GM23338 (cell line): ENCODE measurements around the gene KRTAP12-4. TPM values are rescaled to one million over a fixed set of nuclear protein-coding genes. Genes with fewer than 3 reads are reported as not detected.
A peak's percentile ranks its signal among the peaks of the same experiment; 100 is the strongest.

Source experiments
- ATAC-seq: fragments of 200-7000 bp; cut with Tn5 transposase; 3 replicates; pipeline ENCODE4 v1.9.1; 2020
- DNase-seq: peaks from one replicate; pipeline ENCODE4 v3.0.0-alpha.2; 2015; ENCODE audit warnings: low spot score
- H2AFZ ChIP-seq: fragments of 200-600 bp; sonication (generic); 2 replicates; pipeline ENCODE4 v1.8.0; 2016; ENCODE audit warnings: antibody characterized with exemption, mild to moderate bottlenecking, moderate library complexity
- H3F3A ChIP-seq: fragments of 200-600 bp; sonication (generic); replicated peaks from 2 replicates; pipeline ENCODE4 v1.8.0; 2017; ENCODE audit warnings: antibody characterized with exemption, mixed run types, low read depth
- H3K27ac ChIP-seq: fragments of 200-600 bp; sonication (generic); 2 replicates; pipeline ENCODE4 v1.6.1; 2016; ENCODE audit warnings: low read depth
- H3K27me3 ChIP-seq: fragments of 200-600 bp; sonication (generic); 2 replicates; pipeline ENCODE4 v1.8.0; 2016; ENCODE audit warnings: mild to moderate bottlenecking, mixed run types, moderate library complexity; ENCODE audit not compliant: insufficient read depth
- H3K36me3 ChIP-seq: fragments of 200-600 bp; sonication (generic); 2 replicates; pipeline ENCODE4 v1.8.0; 2016; ENCODE audit warnings: mild to moderate bottlenecking; ENCODE audit not compliant: insufficient read depth
- H3K4me1 ChIP-seq: fragments of 200-600 bp; sonication (generic); 2 replicates; pipeline ENCODE4 v1.8.0; 2016; ENCODE audit warnings: mild to moderate bottlenecking, moderate library complexity; ENCODE audit not compliant: insufficient read depth
- H3K4me2 ChIP-seq: fragments of 200-600 bp; sonication (generic); 2 replicates; pipeline ENCODE4 v1.7.1; 2017; ENCODE audit warnings: mixed run types
- H3K4me3 ChIP-seq: fragments of 200-600 bp; sonication (generic); 2 replicates; pipeline ENCODE4 v1.6.1; 2016; ENCODE audit warnings: mixed run types
- H3K79me2 ChIP-seq: fragments of 200-600 bp; sonication (generic); replicated peaks from 2 replicates; pipeline ENCODE4 v1.8.0; 2017; ENCODE audit warnings: mild to moderate bottlenecking; ENCODE audit not compliant: insufficient read depth
- H3K9me2 ChIP-seq: fragments of 200-600 bp; sonication (generic); 2 replicates; pipeline ENCODE4 v1.8.0; 2017; ENCODE audit not compliant: insufficient read depth
- H4K20me1 ChIP-seq: fragments of 200-600 bp; sonication (generic); replicated peaks from 2 replicates; pipeline ENCODE4 v1.8.0; 2017; ENCODE audit warnings: mild to moderate bottlenecking; ENCODE audit not compliant: insufficient read depth
- H3K27ac Mint-ChIP-seq: 2 replicates; pipeline ENCODE4 v1.8.0; 2020; ENCODE audit warnings: inconsistent platforms, mild to moderate bottlenecking, moderate library complexity, mixed read lengths
- H3K27me3 Mint-ChIP-seq: 3 replicates; pipeline ENCODE4 v1.8.0; 2022; ENCODE audit warnings: low read depth, mild to moderate bottlenecking, moderate library complexity, mixed read lengths, inconsistent platforms; ENCODE audit not compliant: insufficient read depth, poor library complexity
- H3K36me3 Mint-ChIP-seq: 3 replicates; pipeline ENCODE4 v1.8.0; 2021; ENCODE audit warnings: low read depth, mild to moderate bottlenecking, inconsistent platforms, moderate library complexity, mixed read lengths
- H3K4me1 Mint-ChIP-seq: 3 replicates; pipeline ENCODE4 v1.8.0; 2020; ENCODE audit warnings: mild to moderate bottlenecking, inconsistent platforms, mixed read lengths
- H3K4me3 Mint-ChIP-seq: 3 replicates; pipeline ENCODE4 v1.8.0; 2021; ENCODE audit warnings: moderate library complexity, mild to moderate bottlenecking, inconsistent platforms, mixed read lengths
- H3K9me3 Mint-ChIP-seq: 3 replicates; pipeline ENCODE4 v1.8.0; 2020; ENCODE audit warnings: moderate library complexity, mild to moderate bottlenecking, inconsistent platforms, mixed read lengths
- ETS1 ChIP-seq: IDR thresholded peaks from 2 replicates; pipeline ENCODE4 v1.6.1; 2016; ENCODE audit warnings: antibody characterized with exemption
- EZH2 ChIP-seq: fragments of 200-600 bp; sonication (generic); IDR thresholded peaks from one replicate; pipeline ENCODE4 v1.8.0; 2017; ENCODE audit warnings: antibody characterized with exemption, mild to moderate bottlenecking, low read depth; ENCODE audit not compliant: unreplicated experiment
- EZH2phosphoT487 ChIP-seq: fragments of 200-600 bp; sonication (generic); IDR thresholded peaks from one replicate; pipeline ENCODE4 v1.8.1; 2018; ENCODE audit warnings: antibody characterized with exemption; ENCODE audit not compliant: unreplicated experiment
- POLR2AphosphoS5 ChIP-seq: IDR thresholded peaks from 2 replicates; pipeline ENCODE4 v1.6.1; 2016; ENCODE audit warnings: antibody characterized with exemption, low read depth
- ZNF114 ChIP-seq: fragments of 250-450 bp; sonication (Bioruptor Pico); IDR thresholded peaks from 2 replicates; pipeline ENCODE4 v1.5.0; 2020; ENCODE audit warnings: mild to moderate bottlenecking, moderate library complexity
- ZNF331 ChIP-seq: fragments of 250-450 bp; sonication (Bioruptor Pico); IDR thresholded peaks from 2 replicates; pipeline ENCODE4 v1.5.0; 2020; ENCODE audit warnings: low read depth, mild to moderate bottlenecking, moderate library complexity
- ZNF462 ChIP-seq: fragments of 250-450 bp; sonication (Bioruptor Pico); IDR thresholded peaks from 2 replicates; pipeline ENCODE4 v1.5.0; 2020; ENCODE audit warnings: mild to moderate bottlenecking, moderate library complexity
- polyA plus RNA-seq: library from polyadenylated mRNA; unstranded; fragments of >200 nt; fragmentation: Nextera tagmentation; extraction: Ambion mirVana; gene quantifications from 2 replicates; pipeline ENCODE4 v1.2.1, GENCODE V29; 2016
- total RNA-seq: library from RNA; depleted of rRNA; stranded (reverse); fragments of >200 nt; shearing (Covaris generic); gene quantifications from 2 replicates; pipeline ENCODE4 v1.2.3, GENCODE V29; 2014

Gene KRTAP12-4
- total and polyA plus RNA-seq, 2 experiments from 2014 or later = not detected

GRCh38 chr21:44687671-44688070 lies 33.2 kb upstream of the KRTAP12-4 start (continued):
- TF ChIP-seq ZNF462 (CRISPR knock-in tag) (no peak), EZH2phosphoT487 (no peak), EZH2 (no peak)

- H3K27me3 Mint-ChIP-seq = peaks cover 16% of the 10 kb centered on the region
- DNase-seq (peak; percentile 10), ATAC-seq (peak; percentile 43)
- no peak overlapping the region; the same call in 2 of the 3 replicates for H3K4me3 Mint-ChIP-seq
- H3K4me1 Mint-ChIP-seq = peaks cover 24% of the 10 kb centered on the region
- Histone ChIP-seq H3K79me2 (no peaks in the 10 kb centered on the region), H4K20me1 (no peaks in the 10 kb centered on the region), H3K4me1 (peaks cover 6% of the 10 kb centered on the region), H2AFZ (peak overlapping the region; percentile 92), H3K4me3 (no peak overlapping the region), H3K9me2 (no peaks in the 10 kb centered on the region), H3F3A (0 out of 2 replicates have a peak, but pooled peaks cover 4% of the 10 kb centered on the region), H3K27me3 (no peaks in the 10 kb centered on the region), H3K27ac (no peak overlapping the region), H3K36me3 (no peaks in the 10 kb centered on the region), H3K4me2 (0 out of 2 replicates have a peak overlapping the region, but pooled peaks have one; percentile 8)
- no peak overlapping the region; the same call in 1 of the 2 replicates for H3K27ac Mint-ChIP-seq
- H3K9me3 Mint-ChIP-seq = peaks cover 3% of the 10 kb centered on the region
- no peaks in the 10 kb centered on the region for H3K36me3 Mint-ChIP-seq
- TF ChIP-seq ZNF331 (CRISPR knock-in tag) (no peak), POLR2AphosphoS5 (no peak), ZNF114 (no peak), EZH2phosphoT487 (no peak), ETS1 (no peak), ZNF462 (CRISPR knock-in tag) (no peak)
Observed at GRCh38 chr21:44686843-44687561, 32.5 kb upstream of the KRTAP12-4 start.
